ENCODE measurements around the gene GATA5.

GATA5 gene

DNA sequence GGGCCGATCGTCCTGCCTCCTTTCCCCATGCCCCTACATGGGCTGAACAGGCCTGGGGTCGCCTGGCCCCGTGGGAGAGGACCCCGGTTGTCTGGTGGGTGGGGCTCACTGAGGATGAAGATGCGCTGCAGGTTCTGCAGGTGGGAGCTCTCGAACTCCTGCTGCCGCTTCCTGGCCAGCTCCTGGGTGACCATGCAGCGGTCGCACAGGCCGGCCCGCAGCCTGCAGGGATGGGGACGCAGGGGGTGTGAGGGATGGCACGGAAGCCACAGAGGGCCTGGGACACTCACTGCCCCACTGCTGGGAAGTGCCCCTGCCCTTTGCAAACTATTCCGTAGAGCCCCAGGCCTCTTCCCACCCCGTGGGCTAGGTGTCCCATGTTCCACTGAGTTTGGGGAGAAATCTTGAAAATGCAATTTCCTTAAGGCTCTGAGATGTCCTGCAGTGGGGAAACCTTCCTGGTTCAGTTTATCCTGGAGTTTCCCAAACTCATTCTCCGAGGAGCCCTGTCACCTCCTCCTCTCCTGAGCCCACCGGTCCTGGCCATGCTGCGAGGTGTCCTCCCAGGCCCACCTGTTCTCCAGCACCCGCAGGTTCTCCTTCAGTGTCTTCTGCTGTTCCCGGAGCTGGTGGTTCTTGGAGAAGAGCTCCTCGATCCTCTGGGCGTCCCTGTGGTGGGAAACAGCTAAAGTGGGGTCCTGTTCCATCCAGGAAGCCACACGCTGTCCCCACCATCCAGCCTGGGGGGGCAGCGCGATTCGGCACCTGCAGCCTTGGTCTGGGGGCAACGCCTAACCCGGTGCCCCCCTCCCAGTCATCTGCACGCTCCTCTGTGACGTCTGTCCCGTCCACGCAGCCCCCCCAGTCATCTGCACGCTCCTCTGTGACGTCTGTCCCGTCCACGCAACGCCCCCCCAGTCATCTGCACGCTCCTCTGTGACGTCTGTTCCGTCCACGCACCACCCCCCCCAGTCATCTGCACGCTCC is 58.9 kb downstream of the GATA5 start:
- DNase-seq (ENCODE audit: low read depth, low spot score), result no peak

DNA sequence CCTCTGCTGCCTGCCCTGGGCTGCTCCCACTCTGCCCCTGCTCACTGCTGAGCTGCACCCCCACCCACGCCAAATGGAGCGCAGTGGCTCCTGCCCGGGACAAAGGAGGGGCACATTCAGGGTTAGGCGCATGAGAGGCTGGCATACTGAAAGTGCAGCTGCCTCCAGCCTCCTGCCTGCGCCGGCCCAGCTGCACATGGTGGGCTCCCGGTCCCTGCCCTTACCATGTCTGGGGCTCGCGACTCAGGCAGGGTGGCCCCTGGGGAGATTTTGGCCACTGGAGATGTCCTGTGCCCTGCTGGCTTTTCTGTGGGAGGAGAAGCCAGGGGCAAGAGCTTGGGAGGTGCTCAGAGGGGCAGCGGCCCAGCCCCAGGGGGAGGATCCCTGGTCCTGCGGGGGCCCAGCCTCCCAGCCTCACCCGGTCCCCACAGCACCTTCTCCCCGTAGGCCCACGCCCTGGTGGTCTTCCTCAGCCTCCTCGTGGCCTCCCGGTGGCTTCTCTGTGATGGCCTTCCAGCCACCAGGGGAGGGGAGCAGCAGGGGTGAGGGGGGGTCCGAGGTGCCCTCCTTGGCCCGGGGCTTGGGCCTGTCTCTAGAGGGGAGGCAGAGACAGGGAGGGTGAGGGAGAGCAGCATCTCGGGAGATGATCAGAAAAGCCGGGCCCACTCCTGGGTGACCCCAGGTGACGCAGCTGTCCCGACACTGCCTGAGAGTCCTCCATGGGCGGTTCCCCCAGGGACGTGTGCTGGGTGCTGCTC is 60.3 kb downstream of the GATA5 start:
- no peak for DNase-seq (ENCODE audit: low read depth, low spot score)

DNA sequence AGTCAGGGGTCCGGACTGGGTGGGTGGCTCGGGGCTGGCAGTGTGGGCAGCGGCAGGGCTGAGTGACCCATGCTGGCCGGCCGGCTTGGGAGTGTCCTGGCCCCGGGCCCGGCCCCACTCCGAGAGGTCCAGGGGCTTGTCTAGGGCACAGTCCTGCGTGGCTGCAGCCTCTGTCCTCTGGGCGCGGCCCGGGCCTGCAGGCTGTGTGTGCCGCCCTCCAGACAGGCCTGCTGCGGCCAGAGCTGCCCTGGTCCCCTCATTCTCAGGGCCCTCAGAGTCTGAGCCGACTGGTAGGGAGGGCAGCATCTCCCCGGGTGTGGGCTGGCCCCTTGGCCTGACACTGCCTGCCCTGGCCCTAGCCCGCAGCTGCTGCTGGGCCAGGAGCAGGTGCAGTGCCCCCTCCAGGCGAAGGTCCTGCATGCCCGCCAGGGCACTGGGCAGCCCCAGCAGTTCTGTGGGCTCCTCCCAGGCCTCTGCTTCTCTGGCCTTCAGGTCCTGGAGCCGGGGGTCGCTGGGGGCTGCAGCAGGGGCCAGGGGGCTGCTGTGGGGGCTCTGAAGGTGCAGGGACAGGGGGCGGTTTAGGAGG is 61.8 kb downstream of the GATA5 start:
- no peak for DNase-seq (ENCODE audit: low read depth, low spot score)
